H9 (cell line): ENCODE results near the gene CTPS2. TPM values are rescaled to one million over a fixed set of nuclear protein-coding genes. Genes with fewer than 3 reads are reported as not detected.

Source experiments
- DNase-seq: peaks from one replicate; pipeline ENCODE4 v3.0.0-alpha.2; 2017
- H2AFZ ChIP-seq: one replicate; pipeline ENCODE4 v1.6.1; 2013; ENCODE audit warnings: mild to moderate bottlenecking, low read length, control low read depth, moderate library complexity
- H2AK5ac ChIP-seq: 2 replicates; pipeline ENCODE4 v1.6.1; 2013; ENCODE audit warnings: low read length, control low read depth, mixed read lengths; ENCODE audit not compliant: insufficient read length
- H2BK120ac ChIP-seq: one replicate; pipeline ENCODE4 v1.6.1; 2013; ENCODE audit warnings: low read depth, mild to moderate bottlenecking, low read length, control low read depth, inconsistent platforms; ENCODE audit not compliant: poor library complexity, severe bottlenecking
- H2BK12ac ChIP-seq: 2 replicates; pipeline ENCODE4 v1.6.1; 2013; ENCODE audit warnings: low read length, control low read depth, mixed read lengths, low read depth; ENCODE audit not compliant: insufficient read length
- H2BK15ac ChIP-seq: 2 replicates; pipeline ENCODE4 v1.6.1; 2013; ENCODE audit warnings: low read depth, low read length, control low read depth
- H2BK20ac ChIP-seq: one replicate; pipeline ENCODE4 v1.6.1; 2013; ENCODE audit warnings: low read depth, mild to moderate bottlenecking, low read length, control low read depth, inconsistent platforms; ENCODE audit not compliant: poor library complexity, severe bottlenecking
- H2BK5ac ChIP-seq: 2 replicates; pipeline ENCODE4 v1.6.1; 2013; ENCODE audit warnings: low read length, control low read depth, mixed read lengths; ENCODE audit not compliant: insufficient read length
- H3K14ac ChIP-seq: 2 replicates; pipeline ENCODE4 v1.6.1; 2013; ENCODE audit warnings: low read length, control low read depth; ENCODE audit not compliant: insufficient read depth
- H3K18ac ChIP-seq: 2 replicates; pipeline ENCODE4 v1.6.1; 2013; ENCODE audit warnings: low read depth, mild to moderate bottlenecking, mixed read lengths, low read length, control low read depth; ENCODE audit not compliant: insufficient read length
- H3K23ac ChIP-seq: 2 replicates; pipeline ENCODE4 v1.6.1; 2013; ENCODE audit warnings: low read length, control low read depth, mixed read lengths, low read depth; ENCODE audit not compliant: insufficient read length
- H3K23me2 ChIP-seq: 2 replicates; pipeline ENCODE4 v1.6.1; 2013; ENCODE audit warnings: low read depth, mild to moderate bottlenecking, mixed read lengths, low read length, control low read depth; ENCODE audit not compliant: insufficient read length, poor library complexity, severe bottlenecking
- H3K27ac ChIP-seq: 2 replicates; pipeline ENCODE4 v1.5.1; 2013; ENCODE audit warnings: low read length, control low read depth, mixed read lengths, low read depth; ENCODE audit not compliant: insufficient read length
- H3K27me3 ChIP-seq: 2 replicates; pipeline ENCODE4 v1.6.1; 2013; ENCODE audit warnings: low read length, control low read depth, inconsistent platforms; ENCODE audit not compliant: insufficient read depth
- H3K4ac ChIP-seq: 2 replicates; pipeline ENCODE4 v1.6.1; 2013; ENCODE audit warnings: low read depth, mild to moderate bottlenecking, control low read depth, inconsistent platforms, low read length, moderate library complexity
- H3K4me1 ChIP-seq: 2 replicates; pipeline ENCODE4 v1.6.1; 2013; ENCODE audit warnings: low read length, control low read depth, inconsistent platforms; ENCODE audit not compliant: insufficient read depth
- H3K4me2 ChIP-seq: 2 replicates; pipeline ENCODE4 v1.6.1; 2013; ENCODE audit warnings: low read length, control low read depth, mixed read lengths; ENCODE audit not compliant: insufficient read length, insufficient read depth
- H3K56ac ChIP-seq: 2 replicates; pipeline ENCODE4 v1.6.1; 2013; ENCODE audit warnings: low read depth, mild to moderate bottlenecking, mixed read lengths, low read length, control low read depth; ENCODE audit not compliant: insufficient read length
- H3K79me1 ChIP-seq: 2 replicates; pipeline ENCODE4 v1.6.1; 2013; ENCODE audit warnings: low read depth, mild to moderate bottlenecking, moderate library complexity, low read length, control low read depth, inconsistent platforms; ENCODE audit not compliant: insufficient read depth, poor library complexity, severe bottlenecking
- H3K79me2 ChIP-seq: 2 replicates; pipeline ENCODE4 v1.6.1; 2013; ENCODE audit warnings: low read length, control low read depth, inconsistent platforms; ENCODE audit not compliant: insufficient read depth
- H3K9ac ChIP-seq: 2 replicates; pipeline ENCODE4 v1.6.1; 2013; ENCODE audit warnings: low read length, control low read depth, mixed read lengths; ENCODE audit not compliant: insufficient read length; ENCODE audit errors: extremely low read depth
- H3K9me3 ChIP-seq: one replicate; pipeline ENCODE4 v1.6.1; 2013; ENCODE audit warnings: low read depth, low read length, inconsistent platforms; ENCODE audit not compliant: control insufficient read depth
- H3T11ph ChIP-seq: one replicate; pipeline ENCODE4 v1.6.1; 2013; ENCODE audit warnings: mild to moderate bottlenecking, low read length, control low read depth, inconsistent platforms
- H4K20me1 ChIP-seq: one replicate; pipeline ENCODE4 v1.6.1; 2013; ENCODE audit not compliant: control insufficient read depth, insufficient read length, insufficient read depth
- H4K5ac ChIP-seq: 2 replicates; pipeline ENCODE4 v1.6.1; 2013; ENCODE audit warnings: low read depth, mild to moderate bottlenecking, mixed read lengths, low read length, control low read depth; ENCODE audit not compliant: insufficient read length
- H4K8ac ChIP-seq: replicated peaks from 2 replicates; pipeline ENCODE4 v1.6.1; 2013; ENCODE audit warnings: low read length, control low read depth, mixed read lengths, low read depth; ENCODE audit not compliant: insufficient read length
- H4K91ac ChIP-seq: 2 replicates; pipeline ENCODE4 v1.6.1; 2013; ENCODE audit warnings: low read depth, mild to moderate bottlenecking, moderate library complexity, mixed read lengths, low read length, control low read depth; ENCODE audit not compliant: insufficient read length
- H3K27ac Mint-ChIP-seq, 3 experiments: 2 replicates in 2 of 3; 3 replicates in 1 of 3; pipeline ENCODE4 v1.8.0; 2020 to 2021; ENCODE audit warnings: mixed read lengths in 3 of 3, mild to moderate bottlenecking in 1 of 3, moderate library complexity in 1 of 3
- H3K27me3 Mint-ChIP-seq: 2 replicates; pipeline ENCODE4 v1.8.0; 2021; ENCODE audit warnings: low read depth, mild to moderate bottlenecking, moderate library complexity, mixed read lengths
- H3K36me3 Mint-ChIP-seq, 3 experiments: 2 replicates in 2 of 3; 3 replicates in 1 of 3; pipeline ENCODE4 v1.8.0; 2020 to 2021; ENCODE audit warnings: low read depth in 3 of 3, mixed read lengths in 3 of 3; ENCODE audit not compliant: insufficient read depth in 1 of 3
- H3K4me1 Mint-ChIP-seq, 2 experiments: 2 replicates each; pipeline ENCODE4 v1.8.0; 2020; ENCODE audit warnings: mixed read lengths in 2 of 2
- H3K4me3 Mint-ChIP-seq, 2 experiments: 2 replicates in 1 of 2; 3 replicates in 1 of 2; pipeline ENCODE4 v1.8.0; 2020 to 2021; ENCODE audit warnings: mild to moderate bottlenecking in 2 of 2, mixed read lengths in 2 of 2, moderate library complexity in 1 of 2
- H3K9me3 Mint-ChIP-seq, 2 experiments: 2 replicates in 1 of 2; 3 replicates in 1 of 2; pipeline ENCODE4 v1.8.0; 2020; ENCODE audit warnings: mild to moderate bottlenecking in 2 of 2, mixed read lengths in 2 of 2, moderate library complexity in 1 of 2
- WGBS: extraction: QIAGEN DNeasy Blood & Tissue Kit; methylation state at CpG from one replicate; pipeline ENCODE4 v1.1.7; 2013; ENCODE audit warnings: missing lambda C conversion rate, low lambda C conversion rate, mixed read lengths; ENCODE audit not compliant: insufficient read length; ENCODE audit errors: extremely low coverage; 5-methylcytosine and 5-hydroxymethylcytosine counted together
- total RNA-seq: library from RNA; stranded (reverse); gene quantifications from 2 replicates; pipeline ENCODE4 v1.2.1, GENCODE V29; 2021
- TF ChIP-seq, protein P1 (sequence below): fragments of 200-600 bp; sonication (generic); conservative IDR thresholded peaks from 3 replicates; pipeline ENCODE4 v1.8.0; 2021; ENCODE audit warnings: antibody characterized with exemption, mild to moderate bottlenecking

The CTPS2 gene
- total RNA-seq, 1 experiment from 2014 or later: 69.7 TPM

- no peak overlapping the region for H3K9ac ChIP-seq
- Mint-ChIP-seq H3K4me3 (peak overlapping the region in 1 of 2 experiments; percentile 64; a peak in 3 of 5 replicates), H3K27me3 (no peaks in the 10 kb centered on the region), H3K4me1 (peaks cover 37 to 49% of the 10 kb centered on the region in 2 experiments), H3K27ac (peak overlapping the region; percentile 91 to 99 (median 94)), H3K36me3 (peaks cover 73 to 79% (median 77%) of the 10 kb centered on the region in 3 experiments), H3K9me3 (peaks cover 24 to 31% of the 10 kb centered on the region in 2 experiments)
- peaks cover 14% of the 10 kb centered on the region; the same call in 1 of the 2 replicates for H3K4me1 ChIP-seq
- no peak overlapping the region; the same call in 1 of the 2 replicates for H3K4ac ChIP-seq
- H2BK12ac ChIP-seq: no peak overlapping the region
- peak overlapping the region; percentile 41 for H3K4me2 ChIP-seq
- H4K91ac ChIP-seq: no peak overlapping the region
- no peaks in the 10 kb centered on the region for H4K20me1 ChIP-seq
- TF ChIP-seq, protein P1, sequence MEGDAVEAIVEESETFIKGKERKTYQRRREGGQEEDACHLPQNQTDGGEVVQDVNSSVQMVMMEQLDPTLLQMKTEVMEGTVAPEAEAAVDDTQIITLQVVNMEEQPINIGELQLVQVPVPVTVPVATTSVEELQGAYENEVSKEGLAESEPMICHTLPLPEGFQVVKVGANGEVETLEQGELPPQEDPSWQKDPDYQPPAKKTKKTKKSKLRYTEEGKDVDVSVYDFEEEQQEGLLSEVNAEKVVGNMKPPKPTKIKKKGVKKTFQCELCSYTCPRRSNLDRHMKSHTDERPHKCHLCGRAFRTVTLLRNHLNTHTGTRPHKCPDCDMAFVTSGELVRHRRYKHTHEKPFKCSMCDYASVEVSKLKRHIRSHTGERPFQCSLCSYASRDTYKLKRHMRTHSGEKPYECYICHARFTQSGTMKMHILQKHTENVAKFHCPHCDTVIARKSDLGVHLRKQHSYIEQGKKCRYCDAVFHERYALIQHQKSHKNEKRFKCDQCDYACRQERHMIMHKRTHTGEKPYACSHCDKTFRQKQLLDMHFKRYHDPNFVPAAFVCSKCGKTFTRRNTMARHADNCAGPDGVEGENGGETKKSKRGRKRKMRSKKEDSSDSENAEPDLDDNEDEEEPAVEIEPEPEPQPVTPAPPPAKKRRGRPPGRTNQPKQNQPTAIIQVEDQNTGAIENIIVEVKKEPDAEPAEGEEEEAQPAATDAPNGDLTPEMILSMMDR: no peak
- H3K79me1 ChIP-seq: no peaks in the 10 kb centered on the region
- peak overlapping the region; percentile 92 for H3K27ac ChIP-seq
- H2AK5ac ChIP-seq: peak overlapping the region; percentile 51
- H3K18ac ChIP-seq: no peak overlapping the region
- H2BK5ac ChIP-seq: peak overlapping the region; percentile 3
- no peak overlapping the region for H3K56ac ChIP-seq
- no peak overlapping the region for H2BK15ac ChIP-seq
- H2AFZ ChIP-seq: no peak overlapping the region
- no peak overlapping the region for H2BK20ac ChIP-seq
- no peak overlapping the region for H3T11ph ChIP-seq
- no peak overlapping the region for H3K23ac ChIP-seq
- no peaks in the 10 kb centered on the region for H3K27me3 ChIP-seq
- peaks cover 5% of the 10 kb centered on the region for H3K9me3 ChIP-seq
- no peak overlapping the region for H4K5ac ChIP-seq
- H3K79me2 ChIP-seq: no peaks in the 10 kb centered on the region
- no peak overlapping the region for H2BK120ac ChIP-seq
- H4K8ac ChIP-seq: no peak overlapping the region
- no peaks in the 10 kb centered on the region for H3K23me2 ChIP-seq
- peak; percentile 53 for DNase-seq
- no peak overlapping the region for H3K14ac ChIP-seq
- WGBS: no CpG with 5 or more reads among the region's 6 CpGs
These were observed 125.9 kb downstream of the CTPS2 start for GRCh38 chrX:16586377-16587112.
